CD14-positive monocyte (primary cell): ENCODE results near the gene DEFB116. TPM values are rescaled to one million over a fixed set of nuclear protein-coding genes. Genes with fewer than 3 reads are reported as not detected.
A peak's percentile ranks its signal among the peaks of the same experiment; 100 is the strongest.

Source experiments
- DNase-seq, 3 donors: peaks; one replicate each; pipeline ENCODE4 v3.0.0-alpha.2; 2011 to 2022
- H2AFZ ChIP-seq: 2 replicates; pipeline ENCODE4 v1.6.0; 2012; ENCODE audit warnings: mild to moderate bottlenecking, low read depth, low read length, inconsistent platforms; ENCODE audit not compliant: insufficient read depth, poor library complexity, severe bottlenecking
- H3K27ac ChIP-seq, 2 donors: 1 replicate in 1 of 2; 2 replicates in 1 of 2; pipeline ENCODE4 v1.5.1; 2012 to 2013; ENCODE audit warnings: low read length in 2 of 2, control low read depth in 1 of 2, inconsistent platforms in 1 of 2, low read depth in 1 of 2, mild to moderate bottlenecking in 1 of 2
- H3K27me3 ChIP-seq, 2 donors: one replicate each; pipeline versions ENCODE4 v1.6.0 to v1.6.1; 2011 to 2013; ENCODE audit warnings: low read length in 2 of 2; ENCODE audit not compliant: control insufficient read depth in 2 of 2, insufficient read depth in 2 of 2
- H3K36me3 ChIP-seq, 2 donors: replicated peaks in 1 of 2; 1 replicate in 1 of 2; 2 replicates in 1 of 2; pipeline versions ENCODE4 v1.5.1 to v1.6.1; 2012 to 2013; ENCODE audit warnings: low read length in 2 of 2, control low read depth in 1 of 2, inconsistent platforms in 1 of 2, mild to moderate bottlenecking in 1 of 2; ENCODE audit not compliant: insufficient read depth in 2 of 2, control insufficient read depth in 1 of 2
- H3K4me1 ChIP-seq, 2 donors: 1 replicate in 1 of 2; 2 replicates in 1 of 2; pipeline versions ENCODE4 v1.5.1 to v1.6.1; 2012 to 2013; ENCODE audit warnings: low read length in 2 of 2, control low read depth in 1 of 2, inconsistent platforms in 1 of 2, mild to moderate bottlenecking in 1 of 2, moderate library complexity in 1 of 2; ENCODE audit not compliant: insufficient read depth in 2 of 2, control insufficient read depth in 1 of 2
- H3K4me2 ChIP-seq: replicated peaks from 2 replicates; pipeline ENCODE3; 2012; ENCODE audit warnings: low read length, moderate library complexity, mild to moderate bottlenecking; ENCODE audit not compliant: poor library complexity, severe bottlenecking; ENCODE audit errors: extremely low read depth
- H3K4me3 ChIP-seq, 3 experiments: fragments of 200-600 bp in 1 of 3; sonication (generic) in 1 of 3; replicated peaks in 1 of 3; 1 replicate in 2 of 3; 2 replicates in 1 of 3; pipeline ENCODE4 v1.5.1; 2011 to 2013; ENCODE audit warnings: low read length in 3 of 3, mild to moderate bottlenecking in 3 of 3, control low read depth in 2 of 3, low read depth in 2 of 3, inconsistent platforms in 1 of 3, moderate library complexity in 1 of 3
- H3K79me2 ChIP-seq: 2 replicates; pipeline ENCODE4 v1.6.0; 2012; ENCODE audit warnings: mild to moderate bottlenecking, control low read depth, inconsistent platforms, low read length, moderate library complexity; ENCODE audit not compliant: insufficient read depth
- H3K9ac ChIP-seq: 2 replicates; pipeline ENCODE4 v1.6.0; 2017; ENCODE audit warnings: low read length, mild to moderate bottlenecking; ENCODE audit not compliant: insufficient read depth, poor library complexity, severe bottlenecking
- H3K9me3 ChIP-seq, 2 donors: replicated peaks in 1 of 2; 1 replicate in 1 of 2; 2 replicates in 1 of 2; pipeline versions ENCODE4 v1.5.1 to v1.6.1; 2012 to 2013; ENCODE audit warnings: low read length in 2 of 2, control low read depth in 1 of 2; ENCODE audit not compliant: control insufficient read depth in 1 of 2, insufficient read depth in 1 of 2
- H4K20me1 ChIP-seq: 2 replicates; pipeline ENCODE4 v1.6.0; 2012; ENCODE audit warnings: mild to moderate bottlenecking, low read length, control low read depth, moderate library complexity; ENCODE audit not compliant: insufficient read depth
- H3K27ac Mint-ChIP-seq, 7 donors: one replicate each; pipeline ENCODE4 v1.8.0; 2020; ENCODE audit warnings: mild to moderate bottlenecking in 7 of 7, mixed read lengths in 7 of 7, moderate library complexity in 6 of 7, inconsistent platforms in 2 of 7
- H3K27me3 Mint-ChIP-seq, 3 donors: one replicate each; pipeline ENCODE4 v1.8.0; 2021 to 2022; ENCODE audit warnings: low read depth in 3 of 3, mild to moderate bottlenecking in 3 of 3, mixed read lengths in 3 of 3, moderate library complexity in 3 of 3, inconsistent platforms in 1 of 3
- H3K36me3 Mint-ChIP-seq, 2 donors: one replicate each; pipeline ENCODE4 v1.8.0; 2020; ENCODE audit warnings: mixed read lengths in 2 of 2, inconsistent platforms in 1 of 2, mild to moderate bottlenecking in 1 of 2
- H3K4me1 Mint-ChIP-seq: one replicate; pipeline ENCODE4 v1.8.0; 2020; ENCODE audit warnings: mild to moderate bottlenecking, mixed read lengths
- H3K4me3 Mint-ChIP-seq, 2 donors: one replicate each; pipeline ENCODE4 v1.8.0; 2020; ENCODE audit warnings: mild to moderate bottlenecking in 2 of 2, mixed read lengths in 2 of 2, moderate library complexity in 1 of 2
- H3K9me3 Mint-ChIP-seq, 7 donors: one replicate each; pipeline ENCODE4 v1.8.0; 2020 to 2022; ENCODE audit warnings: mixed read lengths in 7 of 7, mild to moderate bottlenecking in 6 of 7, moderate library complexity in 6 of 7, inconsistent platforms in 2 of 7
- WGBS: methylation state at CpG from one replicate; pipeline ENCODE4 v1.1.5; 2013; ENCODE audit warnings: missing lambda C conversion rate; ENCODE audit not compliant: insufficient coverage; 5-methylcytosine and 5-hydroxymethylcytosine counted together
- intact Hi-C, 2 donors: fragments of 100-400 bp; cut with micrococcal nuclease; formaldehyde crosslinking; loops; one replicate each; pipeline versions ENCODE4 v1.15.0 to v1.15.1; 2023
- polyA plus RNA-seq, 3 donors: library from polyadenylated mRNA; depleted of rRNA in 1 of 3; unstranded in 2 of 3; stranded (reverse) in 1 of 3; fragments of 300-500 nt in 2 of 3; fragments of >200 nt in 1 of 3; fragmentation: Illumina TruSeq in 2 of 3; gene quantifications; 1 replicate in 2 of 3; 2 replicates in 1 of 3; pipeline ENCODE4 v1.2.3, GENCODE V29; 2012 to 2021
- TF ChIP-seq, protein P1 (sequence below): fragments of 200-600 bp; IDR thresholded peaks from one replicate; pipeline ENCODE4 v1.8.0; 2022; ENCODE audit warnings: antibody characterized with exemption, mild to moderate bottlenecking

The DEFB116 gene
- polyA plus RNA-seq, 3 donors, result not detected

DNA sequence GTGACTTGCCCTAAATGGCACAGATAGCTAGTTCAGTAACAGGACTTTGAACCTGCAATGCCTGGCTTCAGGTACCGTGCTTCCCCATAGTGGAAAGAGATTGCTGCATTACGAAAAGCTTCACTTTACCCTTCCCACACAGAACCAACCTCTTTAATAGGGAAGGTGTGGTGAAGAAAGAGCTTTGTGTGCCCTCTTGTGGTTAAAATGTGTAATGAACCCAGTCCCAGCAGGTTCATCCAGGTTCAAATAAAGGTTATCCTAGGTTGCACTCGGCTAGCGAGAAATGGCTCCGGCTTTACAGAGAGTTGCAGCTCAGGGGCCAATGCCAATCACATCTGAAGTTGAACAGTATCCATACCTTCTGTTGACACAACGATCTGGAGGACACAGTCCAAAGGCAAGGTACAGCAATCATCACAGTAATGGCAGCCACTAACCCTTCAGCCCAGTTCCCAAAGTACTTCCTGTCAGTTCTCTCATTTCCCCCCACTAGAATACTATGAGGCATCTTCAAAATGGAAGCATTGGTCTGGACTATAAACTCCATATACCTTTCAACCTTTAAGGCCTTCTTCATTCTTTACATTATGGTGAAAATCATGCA is 48.0 kb downstream of the DEFB116 start:
- intact Hi-C loops, result no loop called here
- Histone ChIP-seq H3K4me2 (no peak overlapping the region), H3K9ac (no peak overlapping the region), H3K36me3 (no peaks in the 10 kb centered on the region), H3K4me3 (no peak overlapping the region), H4K20me1 (no peaks in the 10 kb centered on the region), H3K4me1 (no peaks in the 10 kb centered on the region), H3K27me3 (no peaks in the 10 kb centered on the region), H2AFZ (no peak overlapping the region), H3K27ac (no peak overlapping the region), H3K9me3 (no peaks in the 10 kb centered on the region), H3K79me2 (no peaks in the 10 kb centered on the region)
- TF ChIP-seq, protein P1, sequence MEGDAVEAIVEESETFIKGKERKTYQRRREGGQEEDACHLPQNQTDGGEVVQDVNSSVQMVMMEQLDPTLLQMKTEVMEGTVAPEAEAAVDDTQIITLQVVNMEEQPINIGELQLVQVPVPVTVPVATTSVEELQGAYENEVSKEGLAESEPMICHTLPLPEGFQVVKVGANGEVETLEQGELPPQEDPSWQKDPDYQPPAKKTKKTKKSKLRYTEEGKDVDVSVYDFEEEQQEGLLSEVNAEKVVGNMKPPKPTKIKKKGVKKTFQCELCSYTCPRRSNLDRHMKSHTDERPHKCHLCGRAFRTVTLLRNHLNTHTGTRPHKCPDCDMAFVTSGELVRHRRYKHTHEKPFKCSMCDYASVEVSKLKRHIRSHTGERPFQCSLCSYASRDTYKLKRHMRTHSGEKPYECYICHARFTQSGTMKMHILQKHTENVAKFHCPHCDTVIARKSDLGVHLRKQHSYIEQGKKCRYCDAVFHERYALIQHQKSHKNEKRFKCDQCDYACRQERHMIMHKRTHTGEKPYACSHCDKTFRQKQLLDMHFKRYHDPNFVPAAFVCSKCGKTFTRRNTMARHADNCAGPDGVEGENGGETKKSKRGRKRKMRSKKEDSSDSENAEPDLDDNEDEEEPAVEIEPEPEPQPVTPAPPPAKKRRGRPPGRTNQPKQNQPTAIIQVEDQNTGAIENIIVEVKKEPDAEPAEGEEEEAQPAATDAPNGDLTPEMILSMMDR, result peak; percentile 42
- DNase-seq, result no peak
- Mint-ChIP-seq H3K9me3 (peaks cover 0 to 7% (median 0%) of the 10 kb centered on the region in 7 donors), H3K27me3 (no peaks in the 10 kb centered on the region), H3K27ac (no peak overlapping the region), H3K4me3 (no peak overlapping the region), H3K4me1 (no peaks in the 10 kb centered on the region), H3K36me3 (no peaks in the 10 kb centered on the region)
- WGBS, result 66% methylated on average over 4 of the region's 6 CpGs

DNA sequence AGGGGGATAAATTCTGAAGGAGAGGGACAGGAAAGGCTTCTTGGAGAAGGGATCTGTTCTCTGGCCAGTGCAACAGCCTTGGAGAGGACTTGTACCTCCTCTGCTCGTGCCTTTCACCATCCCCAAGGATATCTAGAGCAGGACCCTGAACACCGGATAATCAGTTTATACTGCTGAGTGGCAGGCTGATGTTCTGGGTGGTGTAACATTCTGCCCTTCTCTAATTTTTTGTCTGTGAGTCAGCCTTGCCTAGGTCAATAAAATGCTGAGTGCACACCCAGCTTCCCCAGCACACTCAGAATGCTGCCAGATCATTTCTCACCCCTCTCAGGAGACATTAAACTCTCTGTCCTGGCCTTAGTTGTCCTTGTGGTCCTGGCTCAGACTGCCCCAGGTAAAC is 51.0 kb downstream of the DEFB116 start, which contains the start of gene DEFB115:
Gene DEFB115 (plus strand): TSS at position 301 of the 400 bp plus-strand sequence. CDS start 0 bp downstream, at position 301.
- TF ChIP-seq, protein P1, result no peak
- WGBS, result 80% methylated on average over 1 of the region's 2 CpGs
- H2AFZ ChIP-seq, result no peak within 1 kb of the TSS
- H3K4me3 ChIP-seq, result no peak within 1 kb of the TSS
- peak within 1 kb of the TSS in 1 of 7 donors; percentile 54 for H3K27ac Mint-ChIP-seq
- no peaks in the 10 kb centered on the region for H4K20me1 ChIP-seq
- H3K36me3 ChIP-seq, result no peaks in the 10 kb centered on the region
- no peaks in the 10 kb centered on the region for H3K36me3 Mint-ChIP-seq
- no peak within 1 kb of the TSS for H3K4me2 ChIP-seq
- no peaks in the 10 kb centered on the region for H3K9me3 ChIP-seq
- intact Hi-C loops, result no loop called here
- H3K4me3 Mint-ChIP-seq, result no peak within 1 kb of the TSS
- no peak within 1 kb of the TSS for H3K9ac ChIP-seq
- H3K27me3 ChIP-seq, result no peaks in the 10 kb centered on the region
- H3K79me2 ChIP-seq, result no peaks in the 10 kb centered on the region
- H3K4me1 Mint-ChIP-seq, result no peaks in the 10 kb centered on the region
- H3K9me3 Mint-ChIP-seq, result peaks cover 0 to 4% (median 0%) of the 10 kb centered on the region in 7 donors
- no peak within 1 kb of the TSS for H3K27ac ChIP-seq
- no peaks in the 10 kb centered on the region for H3K27me3 Mint-ChIP-seq
- no peak for DNase-seq
- no peaks in the 10 kb centered on the region for H3K4me1 ChIP-seq
